Measurements from ENCODE around the gene ACTR5. TPM values are rescaled to one million over a fixed set of nuclear protein-coding genes. Genes with fewer than 3 reads are reported as not detected.

ACTR5 gene
- total and polyA plus RNA-seq, 7 donors, result 3.8 to 9.3 (median 5.3) TPM

GRCh38 chr20:38799203-38799602 is 50.9 kb downstream of the ACTR5 start:
- ATAC-seq, result peak in 2 of 4 donors; percentile 24 to 36
- H3K4me3 ChIP-seq, result no peak overlapping the region
- H3K36me3 ChIP-seq (ENCODE audit: insufficient read depth in 1 of 2, low read depth in 1 of 2), result no peaks in the 10 kb centered on the region
- no peaks in the 10 kb centered on the region for H3K27me3 ChIP-seq (ENCODE audit: insufficient read depth in 3 of 3, low read length in 2 of 3)
- intact Hi-C loops (cut with DNase I), result no loop called here
- peak overlapping the region; percentile 37 for H3K27ac ChIP-seq
- TF ChIP-seq CTCF (IDR thresholded peaks at IDR 0.05), result no peak
- no peaks in the 10 kb centered on the region for H3K9me3 ChIP-seq
- no peaks in the 10 kb centered on the region for H3K4me1 ChIP-seq
- 51 to 63% (median 54%) methylated on average over 4 of the region's 4 CpGs for WGBS, 3 donors
- no peak for DNase-seq

- no peak for TF ChIP-seq CTCF (IDR thresholded peaks at IDR 0.05)
- H3K27ac ChIP-seq, result no peak overlapping the region
- peaks cover 0 to 9% (median 1%) of the 10 kb centered on the region in 3 donors for H3K27me3 ChIP-seq (ENCODE audit: insufficient read depth in 3 of 3, low read length in 2 of 3)
- H3K36me3 ChIP-seq (ENCODE audit: insufficient read depth in 1 of 2, low read depth in 1 of 2), result no peaks in the 10 kb centered on the region
- peaks cover 4% of the 10 kb centered on the region for H3K4me1 ChIP-seq
- intact Hi-C loops (cut with DNase I), result loop anchor here in 1 of 2 donors (10.0 kb wide), 1 partner anchor 94 kb away; no protein-coding TSS in a partner anchor
- WGBS, 3 donors, result 87 to 93% (median 91%) methylated on average over 3 of the region's 3 CpGs
- H3K9me3 ChIP-seq, result no peaks in the 10 kb centered on the region
- DNase-seq (no peak), ATAC-seq (no peak)
- H3K4me3 ChIP-seq, result no peak overlapping the region
These were observed 52.6 kb downstream of the ACTR5 start for GRCh38 chr20:38800882-38801281.

- H3K36me3 ChIP-seq (ENCODE audit: insufficient read depth in 1 of 2, low read depth in 1 of 2), result no peaks in the 10 kb centered on the region
- peaks cover 4% of the 10 kb centered on the region for H3K4me1 ChIP-seq
- DNase-seq, result no peak
- no peak for ATAC-seq
- TF ChIP-seq CTCF (IDR thresholded peaks at IDR 0.05), result no peak
- no peak overlapping the region for H3K4me3 ChIP-seq
- intact Hi-C loops (cut with DNase I), result loop anchor here in 1 of 2 donors (10.0 kb wide), 1 partner anchor 91 kb away; no protein-coding TSS in a partner anchor
- H3K9me3 ChIP-seq, result no peaks in the 10 kb centered on the region
- peaks cover 0 to 40% (median 13%) of the 10 kb centered on the region in 3 donors for H3K27me3 ChIP-seq (ENCODE audit: insufficient read depth in 3 of 3, low read length in 2 of 3)
- peak overlapping the region; percentile 31 for H3K27ac ChIP-seq
- 58 to 76% (median 71%) methylated on average over 3 of the region's 3 CpGs for WGBS, 3 donors
These were observed 56.0 kb downstream of the ACTR5 start for GRCh38 chr20:38804221-38804620.

- H3K27me3 ChIP-seq (ENCODE audit: insufficient read depth in 3 of 3, low read length in 2 of 3), result peaks cover 0 to 40% (median 13%) of the 10 kb centered on the region in 3 donors
These were observed 56.6 kb downstream of the ACTR5 start for GRCh38 chr20:38804682-38805501.

More at GRCh38 chr20:38804682-38805501, 56.6 kb downstream of the ACTR5 start:
- no peak for TF ChIP-seq CTCF (IDR thresholded peaks at IDR 0.05)
- ATAC-seq (peak in 1 of 4 donors; percentile 9), DNase-seq (peak; percentile 25 to 58)
- Histone ChIP-seq H3K36me3 (ENCODE audit: insufficient read depth in 1 of 2, low read depth in 1 of 2) (no peaks in the 10 kb centered on the region), H3K4me3 (peak overlapping the region; percentile 69), H3K9me3 (no peaks in the 10 kb centered on the region), H3K4me1 (peaks cover 4% of the 10 kb centered on the region), H3K27ac (peak overlapping the region; percentile 46)
- 52 to 55% (median 55%) methylated on average over 18 of the region's 18 CpGs for WGBS, 3 donors
- intact Hi-C loops (cut with DNase I), result loop anchor here in 1 of 2 donors (10.0 kb wide), 1 partner anchor 90 kb away; no protein-coding TSS in a partner anchor

Measured in psoas muscle (tissue), 8 donors.